Globus pallidus (tissue), 1 donor: ENCODE results near the gene RPL13A.
"Not testable (repeated sequence)": the region's sequence is repeated elsewhere in the genome, so short reads cannot be mapped to it uniquely, and the experiment has no call there.

Source experiments
- DNase-seq: peaks from one replicate; pipeline ENCODE4 v3.0.0-alpha.2; 2015; ENCODE audit warnings: low spot score

Gene RPL13A

GRCh38 chr19:49456326-49456725 lies 31.1 kb upstream of the RPL13A start:
- no peak for DNase-seq

GRCh38 chr19:49458567-49458903 lies 28.9 kb upstream of the RPL13A start:
- DNase-seq, result no peak

GRCh38 chr19:49459388-49459787 lies 28.0 kb upstream of the RPL13A start:
- DNase-seq, result no peak

GRCh38 chr19:49461130-49461529 lies 26.3 kb upstream of the RPL13A start:
- DNase-seq, result not testable (repeated sequence)

- DNase-seq, result no peak
These were observed 25.8 kb upstream of the RPL13A start for GRCh38 chr19:49461656-49462055.

GRCh38 chr19:49462492-49462891 lies 24.9 kb upstream of the RPL13A start:
- DNase-seq, result no peak

GRCh38 chr19:49463960-49464740 lies 23.3 kb upstream of the RPL13A start:
- DNase-seq, result no peak

GRCh38 chr19:49465371-49465770 lies 22.0 kb upstream of the RPL13A start:
- DNase-seq, result no peak

GRCh38 chr19:49468199-49468598 lies 19.2 kb upstream of the RPL13A start:
- no peak for DNase-seq

- DNase-seq, result no peak
These were observed 18.5 kb upstream of the RPL13A start for GRCh38 chr19:49468746-49469447.

- no peak for DNase-seq
These were observed 17.4 kb upstream of the RPL13A start for GRCh38 chr19:49469828-49470614.

GRCh38 chr19:49470615-49470978 lies 16.8 kb upstream of the RPL13A start:
- no peak for DNase-seq

GRCh38 chr19:49472936-49473335 lies 14.5 kb upstream of the RPL13A start:
- no peak for DNase-seq

GRCh38 chr19:49473501-49473867 lies 13.9 kb upstream of the RPL13A start:
- DNase-seq, result not testable (repeated sequence)

GRCh38 chr19:49473868-49474541 lies 13.4 kb upstream of the RPL13A start, which contains the start of gene FLT3LG:
Gene FLT3LG (plus strand): TSS chr19:49474215. CDS start chr19:49474640, 425 bp downstream.
- peak; percentile 58 for DNase-seq

GRCh38 chr19:49474542-49474924 lies 12.9 kb upstream of the RPL13A start:
- no peak for DNase-seq

- DNase-seq, result no peak
These were observed 12.1 kb upstream of the RPL13A start for GRCh38 chr19:49475191-49475917.

GRCh38 chr19:49475995-49476880 lies 11.2 kb upstream of the RPL13A start:
- DNase-seq, result no peak

- no peak for DNase-seq
These were observed 7.3 kb upstream of the RPL13A start for GRCh38 chr19:49479975-49480628.
